ENCODE data around the gene C10orf67.

DNA sequence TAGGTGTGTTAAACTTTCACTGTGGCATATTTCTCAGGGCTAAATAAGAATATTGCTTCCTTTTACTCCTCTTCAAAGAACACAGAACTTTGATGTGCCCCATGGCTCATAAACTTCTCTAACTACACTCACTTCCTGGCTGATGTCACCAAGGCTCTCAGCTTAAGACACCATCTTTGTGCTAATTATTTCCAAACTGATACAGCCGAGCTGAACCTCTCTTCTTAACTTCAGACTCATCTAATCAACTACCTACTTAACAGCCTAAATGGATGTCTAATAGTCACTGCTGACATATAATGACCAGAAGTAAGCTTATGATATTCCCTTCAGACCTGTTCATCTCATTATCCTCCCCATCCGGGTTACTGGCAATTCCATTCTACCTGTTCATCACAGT, 3.6 kb downstream of the C10orf67 start:
- TF ChIP-seq, protein P1, sequence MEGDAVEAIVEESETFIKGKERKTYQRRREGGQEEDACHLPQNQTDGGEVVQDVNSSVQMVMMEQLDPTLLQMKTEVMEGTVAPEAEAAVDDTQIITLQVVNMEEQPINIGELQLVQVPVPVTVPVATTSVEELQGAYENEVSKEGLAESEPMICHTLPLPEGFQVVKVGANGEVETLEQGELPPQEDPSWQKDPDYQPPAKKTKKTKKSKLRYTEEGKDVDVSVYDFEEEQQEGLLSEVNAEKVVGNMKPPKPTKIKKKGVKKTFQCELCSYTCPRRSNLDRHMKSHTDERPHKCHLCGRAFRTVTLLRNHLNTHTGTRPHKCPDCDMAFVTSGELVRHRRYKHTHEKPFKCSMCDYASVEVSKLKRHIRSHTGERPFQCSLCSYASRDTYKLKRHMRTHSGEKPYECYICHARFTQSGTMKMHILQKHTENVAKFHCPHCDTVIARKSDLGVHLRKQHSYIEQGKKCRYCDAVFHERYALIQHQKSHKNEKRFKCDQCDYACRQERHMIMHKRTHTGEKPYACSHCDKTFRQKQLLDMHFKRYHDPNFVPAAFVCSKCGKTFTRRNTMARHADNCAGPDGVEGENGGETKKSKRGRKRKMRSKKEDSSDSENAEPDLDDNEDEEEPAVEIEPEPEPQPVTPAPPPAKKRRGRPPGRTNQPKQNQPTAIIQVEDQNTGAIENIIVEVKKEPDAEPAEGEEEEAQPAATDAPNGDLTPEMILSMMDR (conservative IDR thresholded peaks at IDR 0.05; ENCODE audit: low read length) = no peak
- no peak for TF ChIP-seq EZH2phosphoT487 (IDR thresholded peaks at IDR 0.05; ENCODE audit: borderline replicate concordance, low read depth, low read length)

Measured in OCI-LY7 (cell line).